AG09319 (cell line): ENCODE results near the gene RPS27.

Experiments
- DNase-seq: peaks from one replicate; pipeline ENCODE4 v3.0.0-alpha.2; 2010; ENCODE audit warnings: low read depth; ENCODE audit errors: extremely low read depth
- CTCF ChIP-seq: IDR thresholded peaks from 2 replicates; pipeline ENCODE4 v1.5.1; 2011; ENCODE audit warnings: low read depth, mild to moderate bottlenecking, inconsistent platforms, low read length, moderate library complexity

Gene RPS27

GRCh38 chr1:153962088-153963029 lies 28.2 kb upstream of the RPS27 start:
- no peak for TF ChIP-seq CTCF
- no peak for DNase-seq

- DNase-seq, result peak; percentile 89
- no peak for TF ChIP-seq CTCF
Measured at GRCh38 chr1:153963030-153963849, 27.3 kb upstream of the RPS27 start, which contains the start of gene SLC39A1. TSS of gene SLC39A1 (minus strand) at chr1:153963537. CDS start at chr1:153962715, 822 bp downstream.

- no peak for DNase-seq
- TF ChIP-seq CTCF, result no peak
Measured at GRCh38 chr1:153963850-153964331, 26.7 kb upstream of the RPS27 start.

- peak; percentile 57 for TF ChIP-seq CTCF
- peak; percentile 93 for DNase-seq
Measured at GRCh38 chr1:153967107-153967999, 23.2 kb upstream of the RPS27 start, which contains the start of gene CREB3L4. TSS of gene CREB3L4 (plus strand) at chr1:153967902. CDS start at chr1:153968526, 624 bp downstream.

GRCh38 chr1:153968000-153968363 lies 22.6 kb upstream of the RPS27 start:
- no peak for TF ChIP-seq CTCF
- DNase-seq, result no peak

GRCh38 chr1:153968408-153968807 lies 22.2 kb upstream of the RPS27 start:
- DNase-seq, result no peak
- TF ChIP-seq CTCF, result no peak
